ENCODE measurements around the gene TMEM214. TPM values are rescaled to one million over a fixed set of nuclear protein-coding genes. Genes with fewer than 3 reads are reported as not detected.
"Not testable (repeated sequence)": the region's sequence is repeated elsewhere in the genome, so short reads cannot be mapped to it uniquely, and the experiment has no call there.

TMEM214 gene
- total RNA-seq, 1 experiment from 2014 or later: 35.7 TPM

- H3K9me3 ChIP-seq: no peaks in the 10 kb centered on the region
Measured at GRCh38 chr2:27071277-27071989, 38.7 kb downstream of the TMEM214 start, which contains the start of gene OST4. OST4 (minus strand) TSS chr2:27071654.

GRCh38 chr2:27071990-27072830 lies 39.4 kb downstream of the TMEM214 start:
- no peaks in the 10 kb centered on the region for H3K27me3 ChIP-seq
- H3K4me3 ChIP-seq: peak overlapping the region; percentile 92
- no peaks in the 10 kb centered on the region for H3K9me3 ChIP-seq
- peaks cover 33% of the 10 kb centered on the region for H3K36me3 ChIP-seq
- peak; percentile 59 for DNase-seq

More at GRCh38 chr2:27071277-27071989, 38.7 kb downstream of the TMEM214 start, which contains the start of gene OST4:
- peak; percentile 94 for DNase-seq
- peaks cover 33% of the 10 kb centered on the region for H3K36me3 ChIP-seq
- H3K4me3 ChIP-seq: peak within 1 kb of the TSS; percentile 92
- no peaks in the 10 kb centered on the region for H3K27me3 ChIP-seq

- no peak overlapping the region for H3K4me3 ChIP-seq
- H3K36me3 ChIP-seq: peaks cover 26% of the 10 kb centered on the region
- no peak for DNase-seq
- H3K27me3 ChIP-seq: no peaks in the 10 kb centered on the region
- no peaks in the 10 kb centered on the region for H3K9me3 ChIP-seq
Measured at GRCh38 chr2:27072920-27073319, 40.2 kb downstream of the TMEM214 start.

- DNase-seq: no peak
- Histone ChIP-seq H3K27me3 (no peaks in the 10 kb centered on the region), H3K9me3 (no peaks in the 10 kb centered on the region), H3K4me3 (no peak overlapping the region), H3K36me3 (peaks cover 20% of the 10 kb centered on the region)
Measured at GRCh38 chr2:27073782-27074181, 41.0 kb downstream of the TMEM214 start.

- no peaks in the 10 kb centered on the region for H3K27me3 ChIP-seq
- DNase-seq: no peak
- H3K36me3 ChIP-seq: peaks cover 8% of the 10 kb centered on the region
- H3K9me3 ChIP-seq: no peaks in the 10 kb centered on the region
- H3K4me3 ChIP-seq: no peak overlapping the region
Measured at GRCh38 chr2:27074738-27075565, 42.2 kb downstream of the TMEM214 start.

- H3K4me3 ChIP-seq, H3K27me3 ChIP-seq, DNase-seq, H3K36me3 ChIP-seq, H3K9me3 ChIP-seq: not testable (repeated sequence)
Measured at GRCh38 chr2:27075566-27075871, 42.8 kb downstream of the TMEM214 start.

- no peak overlapping the region for H3K4me3 ChIP-seq
- peaks cover 8% of the 10 kb centered on the region for H3K36me3 ChIP-seq
- H3K27me3 ChIP-seq: no peaks in the 10 kb centered on the region
- DNase-seq: no peak
- H3K9me3 ChIP-seq: no peaks in the 10 kb centered on the region
Measured at GRCh38 chr2:27076323-27076722, 43.6 kb downstream of the TMEM214 start.

- no peak for DNase-seq
- H3K9me3 ChIP-seq: no peaks in the 10 kb centered on the region
- no peak overlapping the region for H3K4me3 ChIP-seq
- no peaks in the 10 kb centered on the region for H3K27me3 ChIP-seq
- peaks cover 15% of the 10 kb centered on the region for H3K36me3 ChIP-seq
Measured at GRCh38 chr2:27077231-27077630, 44.5 kb downstream of the TMEM214 start.

- Histone ChIP-seq H3K27me3 (no peaks in the 10 kb centered on the region), H3K4me3 (peak within 1 kb of the TSS; percentile 56), H3K9me3 (no peaks in the 10 kb centered on the region), H3K36me3 (peaks cover 17% of the 10 kb centered on the region)
- peak; percentile 90 for DNase-seq
Measured at GRCh38 chr2:27078267-27079194, 45.8 kb downstream of the TMEM214 start, which contains the start of gene EMILIN1. EMILIN1 (plus strand) TSS chr2:27078615; CDS start chr2:27079066, 451 bp downstream.

- peak overlapping the region; percentile 56 for H3K4me3 ChIP-seq
- no peak for DNase-seq
- no peaks in the 10 kb centered on the region for H3K27me3 ChIP-seq
- no peaks in the 10 kb centered on the region for H3K9me3 ChIP-seq
- H3K36me3 ChIP-seq: peaks cover 17% of the 10 kb centered on the region
Measured at GRCh38 chr2:27079233-27080139, 46.7 kb downstream of the TMEM214 start.

- no peaks in the 10 kb centered on the region for H3K9me3 ChIP-seq
- peak overlapping the region; percentile 56 for H3K4me3 ChIP-seq
- peak; percentile 23 for DNase-seq
- no peaks in the 10 kb centered on the region for H3K27me3 ChIP-seq
- H3K36me3 ChIP-seq: peaks cover 20% of the 10 kb centered on the region
Measured at GRCh38 chr2:27080140-27080469, 47.3 kb downstream of the TMEM214 start.

GRCh38 chr2:27080603-27080936 lies 47.8 kb downstream of the TMEM214 start:
- H3K9me3 ChIP-seq: no peaks in the 10 kb centered on the region
- H3K36me3 ChIP-seq: peaks cover 24% of the 10 kb centered on the region
- no peak for DNase-seq
- peak overlapping the region; percentile 56 for H3K4me3 ChIP-seq
- no peaks in the 10 kb centered on the region for H3K27me3 ChIP-seq

- no peak for DNase-seq
- Histone ChIP-seq H3K9me3 (no peaks in the 10 kb centered on the region), H3K4me3 (no peak overlapping the region), H3K27me3 (no peaks in the 10 kb centered on the region), H3K36me3 (peaks cover 24% of the 10 kb centered on the region)
Measured at GRCh38 chr2:27081984-27082772, 49.4 kb downstream of the TMEM214 start.

- Histone ChIP-seq H3K4me3 (no peak overlapping the region), H3K27me3 (no peaks in the 10 kb centered on the region), H3K9me3 (no peaks in the 10 kb centered on the region), H3K36me3 (peaks cover 24% of the 10 kb centered on the region)
- no peak for DNase-seq
Measured at GRCh38 chr2:27082773-27083409, 50.1 kb downstream of the TMEM214 start.
